CD4-positive, alpha-beta T cell treated with Interleukin-21 for 1 hour (primary cell): ENCODE results near the gene TRIM66.

ENCODE experiments used
- DNase-seq: peaks from one replicate; pipeline ENCODE4 v3.0.0-alpha.2; 2020

TRIM66 gene

DNA sequence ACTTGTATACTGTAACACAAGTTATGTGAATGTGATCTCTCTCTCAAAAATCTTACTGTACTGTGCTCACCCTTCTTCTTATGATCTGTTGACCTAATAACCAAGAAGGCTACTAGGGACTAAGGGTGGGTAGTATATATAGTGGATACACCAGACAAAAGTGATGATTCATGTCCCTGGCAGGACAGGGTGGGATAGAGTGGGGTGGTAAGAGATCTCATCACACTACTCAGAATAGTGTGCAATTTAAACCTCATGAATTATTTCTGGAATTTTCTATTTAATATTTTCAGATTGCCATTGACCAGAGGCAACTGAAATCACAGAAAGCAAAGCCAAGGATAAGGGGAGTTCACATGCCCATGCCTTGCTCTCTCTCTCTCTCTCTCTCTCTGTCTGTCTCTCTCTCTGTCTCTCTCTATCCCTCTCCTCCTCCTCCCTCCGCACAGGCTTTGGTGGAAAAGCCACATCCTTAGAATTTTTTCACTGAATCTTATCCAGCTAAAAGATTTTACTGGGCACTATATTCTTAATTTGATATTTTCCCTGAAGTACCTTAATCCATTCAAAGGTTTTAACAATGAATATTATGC is 76.4 kb downstream of the TRIM66 start:
- no peak for DNase-seq

DNA sequence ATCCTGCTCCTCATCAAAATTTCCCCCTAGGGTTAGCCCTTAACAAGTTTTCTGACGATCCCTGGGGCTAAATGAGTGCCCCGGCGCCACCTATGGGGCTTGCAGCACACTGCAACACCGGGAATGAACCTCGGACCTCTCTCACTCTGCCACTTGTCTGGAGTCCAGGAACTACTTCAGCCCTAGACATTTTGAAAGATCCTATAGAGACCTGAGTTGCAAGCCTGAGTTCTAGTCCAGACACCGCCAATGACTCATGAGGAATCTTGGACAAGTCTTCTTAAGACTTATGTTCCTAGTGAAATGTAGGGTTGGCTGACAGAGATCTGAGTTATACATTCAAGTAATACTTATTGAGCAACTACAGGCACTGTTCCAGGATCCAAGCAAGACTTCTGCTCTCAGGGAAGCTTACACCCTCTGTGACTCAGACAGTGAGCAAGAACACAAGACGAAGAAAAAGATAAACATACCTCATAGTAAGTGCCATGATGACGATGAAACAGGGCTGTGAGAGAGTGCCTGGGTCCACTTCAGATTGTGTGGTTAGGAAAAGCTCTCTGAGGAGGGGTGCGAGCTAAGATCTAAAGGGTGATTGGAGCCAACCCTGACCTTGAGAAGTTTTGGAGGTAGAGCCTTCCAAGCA is 78.3 kb downstream of the TRIM66 start:
- DNase-seq: peak; percentile 10

DNA sequence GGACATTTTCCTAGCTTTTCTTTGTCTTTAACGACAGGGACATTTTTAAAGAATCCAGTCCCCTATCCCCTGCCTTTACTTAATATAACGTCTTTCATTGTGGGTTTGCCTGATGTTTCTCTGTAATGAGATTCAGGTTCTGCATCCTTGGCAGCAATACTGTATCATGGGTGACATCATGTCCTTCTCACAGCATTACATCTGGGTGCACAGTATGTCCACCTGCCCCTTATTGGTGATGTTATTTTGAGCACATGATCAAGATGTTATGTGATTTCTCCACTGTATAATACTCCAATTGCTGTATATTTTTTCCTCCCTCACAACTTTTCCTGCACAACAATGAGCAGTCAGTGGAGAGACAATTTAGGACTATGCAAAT is 78.8 kb downstream of the TRIM66 start:
- DNase-seq: no peak

DNA sequence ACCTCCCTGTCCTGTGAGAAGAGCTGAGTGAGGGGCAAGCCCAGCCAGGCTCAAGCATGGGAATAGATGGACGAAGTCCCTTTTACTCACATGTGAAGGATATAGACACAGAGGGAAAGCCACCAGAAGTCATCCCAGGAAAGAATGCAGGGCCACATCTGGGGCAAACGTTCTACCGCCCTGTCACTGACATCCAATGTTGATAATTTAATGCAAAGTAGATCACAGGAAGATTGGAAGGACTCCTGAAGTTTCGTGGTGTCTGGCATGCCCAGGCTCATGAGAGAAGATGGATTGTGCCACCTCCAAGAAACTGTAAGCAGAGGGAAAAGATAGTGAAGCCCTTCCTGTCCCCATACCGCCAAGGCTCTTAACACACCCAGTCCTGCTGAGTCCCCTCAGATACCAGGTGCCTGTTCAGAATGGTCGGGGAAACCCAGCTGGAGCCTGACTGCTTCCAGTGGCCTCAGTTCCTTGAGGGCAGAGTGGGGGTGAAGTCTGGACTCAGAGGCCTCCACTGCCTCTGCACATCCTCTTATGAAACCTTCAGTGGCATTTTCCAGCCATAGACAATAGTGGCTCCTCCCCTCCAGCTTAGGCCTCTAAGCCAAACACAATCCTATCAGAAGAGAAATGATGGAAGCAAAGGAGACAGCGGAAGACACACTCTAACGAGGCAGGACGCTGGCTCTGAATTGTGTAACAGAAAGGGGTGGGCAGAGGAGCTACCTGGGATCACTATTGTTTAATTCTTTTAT is 80.9 kb downstream of the TRIM66 start:
- DNase-seq: no peak

DNA sequence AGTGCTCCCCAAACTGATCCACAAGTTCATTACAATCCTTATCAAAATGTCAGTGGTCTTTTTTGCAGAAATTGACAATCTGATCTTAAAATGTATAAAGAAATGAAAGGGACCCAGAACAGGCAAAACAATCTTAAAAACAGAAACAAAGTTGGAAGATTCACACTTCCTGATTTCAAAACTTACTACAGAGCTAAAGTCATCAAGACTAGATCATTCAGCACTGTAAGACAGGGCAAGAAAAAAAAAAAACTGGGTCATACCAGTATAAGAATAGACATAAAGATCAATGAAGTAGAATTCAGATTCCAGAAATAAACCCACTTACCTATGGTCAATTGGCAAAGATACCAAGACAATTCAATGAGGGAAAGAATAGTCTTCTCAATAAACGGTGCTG is 84.0 kb downstream of the TRIM66 start:
- DNase-seq: no peak

DNA sequence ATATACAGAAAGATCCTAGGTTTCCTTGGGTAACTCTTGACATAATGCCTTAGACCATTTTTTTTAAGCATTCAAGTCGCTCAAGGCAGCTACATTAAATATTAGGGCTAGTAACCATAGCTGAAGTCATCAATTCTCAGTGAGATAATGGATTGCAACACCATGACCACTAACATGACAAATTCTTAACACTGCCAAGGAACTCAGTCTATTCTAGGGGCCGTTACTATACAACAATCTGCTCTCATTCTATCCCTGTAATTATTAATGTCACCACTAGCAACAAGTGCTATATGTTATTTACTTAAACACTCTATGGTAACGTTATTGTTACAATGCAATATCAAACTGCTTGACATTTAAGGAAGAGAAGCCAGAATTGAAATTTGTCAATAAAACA is 85.3 kb downstream of the TRIM66 start:
- DNase-seq: no peak

DNA sequence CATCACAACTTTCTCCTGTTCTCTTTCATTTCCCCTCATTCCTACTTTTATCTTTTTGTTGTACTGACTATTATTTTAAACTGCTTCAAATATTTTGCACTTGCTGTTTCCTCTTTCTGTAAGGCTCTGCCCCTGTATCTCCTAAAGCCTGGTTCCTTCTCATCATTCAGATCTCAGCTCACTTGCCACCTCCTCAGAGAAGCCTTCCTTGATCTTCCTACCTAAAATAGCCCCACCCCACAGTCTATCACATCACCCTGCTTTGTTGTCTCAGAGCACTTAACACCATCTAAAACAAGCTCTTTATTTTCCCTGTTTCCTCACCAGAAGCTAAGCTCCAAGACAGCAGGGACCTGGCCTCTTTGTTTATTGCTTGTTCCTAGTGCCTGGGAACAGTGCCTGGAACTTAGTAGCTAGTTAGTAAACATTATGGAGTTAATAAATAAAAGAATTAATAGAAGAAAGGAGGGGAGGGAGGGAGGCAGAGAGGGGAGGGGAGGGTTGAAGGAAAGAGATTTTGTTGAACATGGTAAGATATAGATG is 85.9 kb downstream of the TRIM66 start:
- DNase-seq: no peak

DNA sequence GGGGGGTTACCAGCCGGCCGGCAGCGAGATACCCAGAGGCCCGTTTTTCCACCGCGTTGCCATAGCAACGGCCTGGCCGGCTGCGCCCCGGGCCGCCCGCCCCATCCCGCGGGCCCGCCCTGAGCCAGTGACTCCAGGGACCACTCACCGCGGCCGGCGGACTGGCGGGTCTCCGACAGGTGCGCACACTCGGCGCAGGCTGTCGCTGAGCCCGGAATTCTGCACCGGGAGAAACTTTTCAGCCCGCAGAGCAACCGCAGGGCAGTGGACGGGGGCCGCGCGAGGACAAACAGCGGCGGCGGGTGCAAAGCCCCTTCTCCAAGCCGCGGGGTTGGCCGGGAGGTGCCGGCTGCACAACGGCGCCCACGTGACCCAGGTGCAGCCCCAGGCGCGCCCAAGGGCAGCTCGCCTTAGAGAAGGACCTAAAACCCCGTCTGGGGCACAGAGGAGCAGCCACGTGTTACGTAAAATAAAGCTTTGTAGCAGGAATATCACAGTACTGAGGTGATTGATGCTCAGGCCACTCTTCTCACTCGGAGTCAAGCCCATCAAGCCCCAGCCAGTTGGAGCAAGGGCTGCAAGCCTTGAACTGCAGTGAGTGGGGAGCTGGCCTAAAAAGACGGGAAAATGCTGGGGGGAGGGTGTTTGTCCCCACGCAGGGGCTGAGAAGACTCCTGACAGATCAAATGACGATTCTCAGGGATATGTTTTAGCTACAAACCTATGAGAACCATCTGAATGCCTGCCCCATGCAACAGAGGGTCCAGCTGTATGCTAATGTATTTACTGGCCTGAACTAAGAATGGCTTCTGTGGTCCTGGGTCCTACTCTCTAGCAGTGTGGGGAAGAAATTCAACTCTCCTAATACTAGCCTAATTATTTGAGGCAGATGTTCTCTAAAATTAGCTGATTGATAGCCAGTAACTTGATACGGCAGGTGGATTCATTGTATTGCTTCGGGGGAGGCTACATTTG is 88.2 kb downstream of the TRIM66 start, which contains the start of gene STK33:
Gene STK33, minus strand, starts transcription at position 294 of the 975 bp plus-strand sequence. CDS start 119,323 bp downstream, outside the sequence.
- DNase-seq: no peak

DNA sequence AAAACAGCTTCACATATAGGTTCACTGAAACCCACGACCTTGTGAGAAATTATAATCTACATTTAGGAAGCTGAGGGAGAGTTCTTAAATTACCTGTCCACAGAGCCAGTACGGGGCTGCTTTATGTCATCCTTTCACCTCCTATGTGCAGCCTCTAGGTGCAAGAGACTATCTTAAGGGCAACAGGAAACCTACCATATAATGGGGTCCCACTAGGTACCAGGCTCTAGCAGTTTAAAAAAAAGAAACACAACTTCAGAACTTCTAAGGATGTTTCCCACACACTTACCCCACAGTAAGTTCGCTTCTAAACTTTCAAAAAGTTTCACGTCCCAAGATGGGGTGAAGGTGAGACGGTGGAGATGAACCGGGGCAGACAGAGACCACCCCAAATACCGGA is 89.0 kb downstream of the TRIM66 start:
- no peak for DNase-seq

DNA sequence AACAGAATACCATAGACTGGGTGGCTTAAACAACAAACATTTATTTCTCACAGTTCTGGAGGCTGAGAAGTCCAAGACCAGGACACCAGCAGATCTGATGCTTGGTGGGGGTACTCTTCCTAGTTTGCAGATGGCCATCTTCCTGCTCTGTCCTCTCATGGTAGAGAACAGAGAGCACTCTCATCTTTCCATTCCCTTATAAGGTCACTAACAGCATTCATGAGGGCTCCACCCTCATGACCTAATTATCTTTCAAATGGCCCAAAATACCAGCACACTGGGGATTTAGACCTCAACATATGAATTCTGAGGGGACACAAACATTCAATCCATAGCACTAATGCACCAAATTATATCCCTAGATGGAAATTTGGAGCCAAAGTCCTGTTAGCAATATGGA is 94.5 kb downstream of the TRIM66 start:
- DNase-seq: no peak

DNA sequence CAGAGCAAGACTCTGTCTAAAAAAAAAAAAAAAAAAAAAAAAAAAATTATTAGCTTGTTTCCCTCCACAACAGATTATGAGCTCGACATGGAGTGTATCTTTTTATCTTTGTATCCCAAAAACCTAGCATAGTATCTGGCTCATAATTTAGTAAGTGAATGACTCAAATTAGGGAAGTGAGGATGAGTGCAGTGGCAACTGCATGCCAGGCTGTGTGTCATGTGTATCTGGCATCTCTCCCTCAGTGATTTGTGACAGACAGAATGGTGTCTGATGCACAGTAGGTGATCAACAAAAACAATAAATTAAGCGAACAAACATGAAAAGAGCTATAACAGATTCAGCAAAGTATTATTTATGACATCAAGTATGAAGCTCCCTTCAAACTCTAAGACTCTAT is 95.7 kb downstream of the TRIM66 start:
- DNase-seq: no peak

DNA sequence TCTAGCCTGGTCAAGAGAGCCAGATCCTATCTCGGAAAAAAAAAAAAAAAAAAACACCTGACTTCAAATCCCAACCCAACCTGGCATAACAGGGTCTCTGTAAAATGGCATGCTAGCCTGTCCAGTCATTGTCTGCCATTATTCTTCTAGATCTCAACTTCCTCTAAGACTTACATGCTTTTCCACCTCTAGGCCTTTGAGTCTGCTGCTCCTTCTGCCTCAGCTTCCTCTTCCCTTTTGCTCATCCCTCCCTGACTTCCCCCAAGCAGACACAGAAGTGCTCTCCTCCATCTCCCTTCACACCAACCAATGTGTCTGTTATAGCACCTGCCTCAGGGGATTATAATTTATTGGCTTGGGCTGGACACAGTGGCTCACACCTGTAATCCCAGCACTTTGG is 96.3 kb downstream of the TRIM66 start:
- no peak for DNase-seq

DNA sequence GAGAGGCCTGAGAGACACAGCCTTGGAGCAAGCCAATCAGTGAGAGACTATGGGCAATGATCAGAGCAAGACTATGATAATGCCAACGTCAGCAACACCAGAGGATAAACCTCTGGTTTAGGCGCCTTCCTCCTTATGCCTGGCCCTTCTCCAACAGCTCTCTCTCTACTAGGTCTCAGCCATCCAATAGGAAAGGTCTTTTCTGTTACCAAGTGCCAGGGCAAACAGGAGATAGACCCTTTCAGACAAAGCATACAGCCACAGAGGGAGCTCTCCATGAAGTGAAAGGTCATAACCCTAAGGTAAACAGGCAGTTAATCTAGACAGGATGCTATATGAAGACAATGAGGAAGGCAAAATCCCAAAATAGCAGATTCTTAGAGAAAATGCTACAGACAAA is 98.0 kb downstream of the TRIM66 start:
- DNase-seq: no peak

DNA sequence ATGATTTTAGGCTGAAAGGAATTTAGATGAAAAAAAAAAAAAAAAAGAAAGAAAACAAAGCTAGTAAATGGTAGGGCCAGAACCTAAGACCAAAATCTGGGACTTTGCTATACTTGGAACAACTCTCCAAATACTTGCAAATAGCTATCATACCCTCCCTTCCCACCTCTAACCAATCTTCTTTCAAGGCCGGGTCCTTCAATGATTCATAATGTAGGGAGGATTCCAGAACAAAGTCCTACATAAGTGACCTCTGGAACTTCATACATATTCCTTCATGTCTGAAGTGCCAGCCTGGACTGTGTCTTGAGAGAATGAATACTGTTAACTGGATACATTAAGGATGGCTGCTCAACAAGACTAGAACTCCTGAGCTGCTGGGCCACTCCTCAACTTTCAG is 98.4 kb downstream of the TRIM66 start:
- no peak for DNase-seq

DNA sequence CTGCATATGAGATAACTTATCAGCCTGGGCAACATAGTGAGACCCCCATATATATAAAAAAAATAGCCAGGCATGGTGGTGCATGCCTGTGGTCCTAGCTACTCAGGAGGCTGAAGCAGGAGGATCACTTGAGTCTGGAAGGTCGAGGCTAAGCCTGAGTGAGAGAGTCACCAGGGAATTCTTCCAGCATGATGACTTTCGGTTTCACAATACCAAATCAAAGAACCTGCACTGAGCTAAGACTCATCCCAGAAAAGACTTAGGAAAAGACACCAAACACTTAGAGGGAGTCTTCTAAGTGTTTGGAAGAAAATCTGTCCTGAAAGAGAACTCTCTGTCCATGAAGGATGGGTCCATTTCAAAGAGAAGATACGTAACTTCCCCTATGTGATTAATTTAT is 101.2 kb downstream of the TRIM66 start:
- no peak for DNase-seq

DNA sequence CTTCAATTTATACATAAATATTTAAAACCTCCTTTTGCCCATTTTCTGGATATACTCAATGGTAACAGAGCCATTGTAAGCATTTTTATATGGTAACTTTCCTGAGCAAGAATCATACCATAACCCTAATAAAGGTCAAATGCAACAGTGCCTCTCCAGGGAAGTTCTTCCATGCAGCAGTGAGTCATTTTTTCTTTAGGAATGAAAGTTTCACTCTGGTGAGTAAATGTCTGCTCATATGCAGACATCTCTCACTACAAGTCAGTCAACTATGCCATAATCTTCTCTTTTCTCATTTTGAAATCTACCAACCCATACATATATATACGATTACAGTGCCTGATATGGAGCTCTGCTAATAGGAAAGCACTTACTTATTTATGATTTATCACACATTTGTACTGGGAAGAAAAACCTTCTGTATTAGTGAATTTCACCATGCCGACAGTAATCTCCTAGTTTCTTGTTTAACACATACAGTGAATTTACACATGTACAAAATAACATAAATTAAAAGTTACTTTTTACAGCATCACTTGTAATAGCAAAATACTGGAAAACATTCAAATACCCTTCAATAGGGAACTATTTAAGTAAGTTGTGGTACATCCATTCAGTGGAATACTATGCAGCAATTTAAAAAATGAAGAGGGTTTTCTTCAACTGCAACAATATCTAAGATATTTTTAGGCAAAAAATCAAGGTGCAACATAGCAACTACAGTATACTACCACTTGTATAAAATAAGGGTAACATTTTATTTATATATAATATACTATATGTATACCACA is 104.5 kb downstream of the TRIM66 start:
- no peak for DNase-seq

DNA sequence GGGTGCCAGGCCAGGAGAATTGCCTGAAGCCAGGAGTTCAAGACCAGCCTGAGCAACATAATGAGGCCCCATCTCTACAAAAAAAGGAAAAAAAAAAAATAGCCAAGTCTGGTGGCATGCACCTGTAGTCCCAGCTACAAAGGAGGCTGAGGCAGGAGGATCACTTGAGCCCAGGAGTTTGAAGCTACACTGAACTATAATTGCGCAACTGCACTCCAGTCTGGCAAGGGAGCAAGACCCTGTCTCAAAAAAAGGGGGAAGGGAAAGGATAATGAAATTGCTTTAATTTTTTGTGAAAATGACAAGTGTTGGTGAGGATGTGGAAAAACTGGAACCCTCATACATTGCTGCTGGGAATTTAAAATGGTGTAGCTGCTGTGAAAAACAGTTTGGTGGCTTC is 107.7 kb downstream of the TRIM66 start:
- no peak for DNase-seq

DNA sequence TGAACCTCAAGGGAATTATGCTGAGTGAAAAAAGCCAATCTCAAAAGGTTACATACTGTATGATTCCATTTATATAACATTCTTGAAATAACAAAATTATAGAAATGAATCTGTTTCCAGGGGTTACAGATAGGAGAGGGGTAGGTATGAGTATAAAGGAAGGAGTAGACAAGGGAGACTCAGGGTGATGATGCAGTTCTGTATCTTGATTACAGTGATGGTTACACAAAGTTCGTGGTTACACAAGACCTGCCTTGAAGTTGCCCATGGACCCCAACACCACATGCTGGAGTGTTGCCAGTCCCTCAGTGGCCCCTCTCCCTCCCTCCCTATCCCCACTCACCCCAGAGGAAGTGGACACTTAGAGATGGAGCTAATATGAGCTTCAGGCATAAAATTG is 108.7 kb downstream of the TRIM66 start:
- no peak for DNase-seq

DNA sequence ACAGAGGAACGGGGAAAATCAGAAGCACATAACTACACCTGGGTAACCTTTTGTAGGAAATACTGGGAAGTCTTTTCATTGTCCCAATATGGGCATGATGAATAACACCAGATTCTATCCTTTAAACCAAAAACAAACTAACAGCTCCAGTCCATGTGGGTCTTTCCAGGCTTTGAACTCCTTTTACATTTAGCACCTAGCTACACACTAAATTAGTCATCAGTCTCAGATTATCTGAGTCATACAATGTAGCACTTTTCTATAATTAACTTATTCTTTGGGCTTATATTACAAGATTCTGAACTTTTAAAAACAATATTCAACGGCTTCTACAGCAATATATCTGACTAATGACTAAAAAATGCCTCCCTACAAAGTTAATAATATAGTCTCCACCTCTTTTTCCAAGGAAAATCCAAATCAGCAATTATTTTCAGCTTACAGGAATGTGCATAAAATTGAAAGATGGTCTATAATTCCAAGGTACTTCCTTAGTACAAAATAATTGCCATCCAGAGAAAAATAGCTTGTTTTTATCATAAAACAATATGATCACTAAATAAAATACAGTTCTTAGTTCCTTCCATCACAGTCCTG is 114.8 kb downstream of the TRIM66 start:
- no peak for DNase-seq

DNA sequence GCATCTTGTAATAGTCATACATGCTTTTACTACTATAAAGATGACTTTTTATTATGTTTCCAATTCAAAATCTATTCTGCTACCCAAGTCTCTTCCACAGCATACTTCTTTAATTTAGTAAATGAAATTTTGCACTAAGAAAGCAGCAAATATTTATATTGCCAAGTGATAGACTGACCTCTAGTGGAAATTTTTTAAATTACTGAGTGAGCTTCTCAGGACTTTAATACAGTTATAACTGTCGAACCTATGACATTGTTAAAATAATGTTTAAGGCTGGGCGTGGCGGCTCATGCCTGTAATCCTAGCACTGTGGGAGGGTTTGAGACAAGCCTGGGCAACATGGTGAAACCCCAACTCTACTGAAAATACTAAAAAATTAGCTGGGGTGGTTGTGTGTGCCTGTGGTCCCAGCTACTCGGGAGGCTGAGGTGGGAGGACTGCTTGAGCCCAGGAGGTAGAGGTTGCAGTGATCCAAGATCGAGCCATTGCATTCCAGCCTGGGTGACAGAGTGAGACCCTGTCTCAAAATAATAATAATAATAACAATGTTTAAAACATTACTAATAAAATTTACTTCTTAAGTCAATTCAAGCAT is 115.8 kb downstream of the TRIM66 start:
- DNase-seq: peak; percentile 44

DNA sequence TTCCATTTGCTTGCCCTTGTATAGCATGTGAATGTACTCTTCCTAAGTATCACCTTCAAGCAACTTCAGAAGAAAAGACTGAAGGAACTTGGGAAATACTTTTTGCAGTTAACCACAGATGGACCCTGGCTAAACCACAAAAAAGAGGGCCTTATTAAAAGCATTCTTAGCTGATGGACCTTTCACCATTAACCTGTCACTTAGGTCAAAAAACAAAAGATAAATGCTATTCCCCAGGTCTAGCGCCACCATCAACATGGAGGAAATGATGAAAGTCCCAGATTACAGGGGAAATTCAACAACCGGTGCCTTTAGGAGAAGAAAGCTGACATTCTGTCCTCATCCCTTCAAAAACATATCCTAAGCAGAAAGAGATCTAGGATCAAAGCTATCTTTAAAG is 117.9 kb downstream of the TRIM66 start:
- no peak for DNase-seq
